GM12878 (cell line): ENCODE results near the gene IL22. TPM values are rescaled to one million over a fixed set of nuclear protein-coding genes. Genes with fewer than 3 reads are reported as not detected.

ENCODE experiments used
- ELK1 ChIP-seq: IDR thresholded peaks from 2 replicates; pipeline ENCODE4 v1.6.1; 2012; ENCODE audit warnings: low read depth, low read length, improper control_type of control experiment
- REST ChIP-seq: IDR thresholded peaks from 2 replicates; pipeline ENCODE4 v1.6.1; 2012; ENCODE audit warnings: mild to moderate bottlenecking, low read depth, low read length
- SMAD1 ChIP-seq: fragments of 450-650 bp; IDR thresholded peaks from 2 replicates; pipeline ENCODE4 v1.6.1; 2018; ENCODE audit warnings: mild to moderate bottlenecking, low read depth; ENCODE audit not compliant: partially characterized antibody
- ZNF384 ChIP-seq: IDR thresholded peaks from 2 replicates; pipeline ENCODE4 v1.6.1; 2012; ENCODE audit warnings: low read depth, mild to moderate bottlenecking, low read length, improper control_type of control experiment, borderline replicate concordance
- polyA plus RNA-seq, 11 experiments: library from polyadenylated mRNA; depleted of rRNA in 4 of 11; unstranded in 6 of 11; stranded (reverse) in 5 of 11; fragments of >200 nt; fragmentation: Nextera tagmentation in 4 of 11; fragmentation: Illumina TruSeq in 1 of 11; extraction: Ambion mirVana in 4 of 11; extraction: Trizol in 1 of 11; gene quantifications; 1 replicate in 1 of 11; 2 replicates in 10 of 11; pipeline versions ENCODE4 v1.2.1 to v1.2.3, GENCODE V29; 2011 to 2016; ENCODE audit warnings: inconsistent platforms in 2 of 11, missing spikeins in 2 of 11, low read depth in 1 of 11
- total RNA-seq, 4 experiments: library from RNA; depleted of rRNA in 3 of 4; stranded (reverse); fragments of >200 nt in 3 of 4; fragmentation: Illumina TruSeq in 1 of 4; extraction: Trizol in 1 of 4; gene quantifications; 2 replicates each; pipeline versions ENCODE4 v1.2.1 to v1.2.3, GENCODE V29; 2013 to 2021
- TF ChIP-seq, protein P1 (sequence below): fragments of 450-650 bp; formaldehyde crosslinking; IDR thresholded peaks from 2 replicates; pipeline ENCODE4 v1.4.0; 2022; ENCODE audit warnings: mild to moderate bottlenecking, moderate library complexity

Gene IL22
- total and polyA plus RNA-seq, 10 of the 15 experiments (the other 5 are each of a cell fraction or from before 2014, with no cell fraction given): not detected

- TF ChIP-seq, protein P1, sequence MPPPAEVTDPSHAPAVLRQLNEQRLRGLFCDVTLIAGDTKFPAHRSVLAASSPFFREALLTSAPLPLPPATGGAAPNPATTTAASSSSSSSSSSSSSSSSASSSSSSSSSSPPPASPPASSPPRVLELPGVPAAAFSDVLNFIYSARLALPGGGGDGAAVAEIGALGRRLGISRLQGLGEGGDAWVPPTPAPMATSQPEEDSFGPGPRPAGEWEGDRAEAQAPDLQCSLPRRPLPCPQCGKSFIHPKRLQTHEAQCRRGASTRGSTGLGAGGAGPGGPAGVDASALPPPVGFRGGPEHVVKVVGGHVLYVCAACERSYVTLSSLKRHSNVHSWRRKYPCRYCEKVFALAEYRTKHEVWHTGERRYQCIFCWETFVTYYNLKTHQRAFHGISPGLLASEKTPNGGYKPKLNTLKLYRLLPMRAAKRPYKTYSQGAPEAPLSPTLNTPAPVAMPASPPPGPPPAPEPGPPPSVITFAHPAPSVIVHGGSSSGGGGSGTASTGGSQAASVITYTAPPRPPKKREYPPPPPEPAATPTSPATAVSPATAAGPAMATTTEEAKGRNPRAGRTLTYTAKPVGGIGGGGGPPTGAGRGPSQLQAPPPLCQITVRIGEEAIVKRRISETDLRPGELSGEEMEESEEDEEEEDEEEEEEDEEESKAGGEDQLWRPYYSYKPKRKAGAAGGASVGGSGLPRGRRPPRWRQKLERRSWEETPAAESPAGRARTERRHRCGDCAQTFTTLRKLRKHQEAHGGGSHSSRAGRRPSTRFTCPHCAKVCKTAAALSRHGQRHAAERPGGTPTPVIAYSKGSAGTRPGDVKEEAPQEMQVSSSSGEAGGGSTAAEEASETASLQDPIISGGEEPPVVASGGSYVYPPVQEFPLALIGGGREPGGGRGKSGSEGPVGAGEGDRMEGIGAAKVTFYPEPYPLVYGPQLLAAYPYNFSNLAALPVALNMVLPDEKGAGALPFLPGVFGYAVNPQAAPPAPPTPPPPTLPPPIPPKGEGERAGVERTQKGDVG (CRISPR knock-in tag): no peak
- TF ChIP-seq ZNF384: no peak
- TF ChIP-seq SMAD1: no peak
- TF ChIP-seq ELK1: no peak
- TF ChIP-seq REST: no peak
- TF ChIP-seq, all 136 proteins: peak for 0
Observed at GRCh38 chr12:68207276-68207675, 46.1 kb downstream of the IL22 start (continued).
